Panc1 (cell line): ENCODE results near the gene ISOC2.

Experiments used
- CTCF ChIP-seq: fragments of 450-650 bp; IDR thresholded peaks from 2 replicates; pipeline ENCODE4 v1.5.1; 2017; ENCODE audit warnings: mild to moderate bottlenecking
- POLR2AphosphoS5 ChIP-seq: IDR thresholded peaks from 2 replicates; pipeline ENCODE4 v1.6.1; 2012; ENCODE audit warnings: mild to moderate bottlenecking, low read depth, low read length, moderate library complexity
- REST ChIP-seq, 2 experiments: IDR thresholded peaks; 2 replicates each; pipeline ENCODE4 v1.6.1; 2011 to 2012; ENCODE audit warnings: low read depth in 2 of 2, control low read depth in 1 of 2, low read length in 1 of 2, mild to moderate bottlenecking in 1 of 2, moderate library complexity in 1 of 2; ENCODE audit not compliant: insufficient read depth in 1 of 2
- SIN3A ChIP-seq: IDR thresholded peaks from 2 replicates; pipeline ENCODE4 v1.6.1; 2012; ENCODE audit warnings: low read depth, mild to moderate bottlenecking, low read length, moderate library complexity, borderline replicate concordance; ENCODE audit not compliant: insufficient read depth
- TCF7L2 ChIP-seq: IDR thresholded peaks from 2 replicates; pipeline ENCODE4 v1.6.1; 2011; ENCODE audit warnings: mild to moderate bottlenecking, low read depth, low read length, inconsistent platforms

- no peak for TF ChIP-seq CTCF
- TF ChIP-seq POLR2AphosphoS5 = no peak
- TF ChIP-seq TCF7L2 = no peak
- no peak for TF ChIP-seq SIN3A
- TF ChIP-seq REST (IDR thresholded peaks at IDR 0.05; ENCODE audit: insufficient read depth in 1 of 2, low read depth in 2 of 2, low read length in 1 of 2) = no peak
Observed at GRCh38 chr19:55504252-55504603, 42.8 kb upstream of the ISOC2 start.
